ENCODE results near the gene MLEC.

GRCh38 chr12:120653611-120654010, 33.3 kb upstream of the MLEC start:
- TF ChIP-seq CTCF (IDR thresholded peaks at IDR 0.05) (no peak), EP300 (IDR thresholded peaks at IDR 0.05) (no peak), POLR2A (IDR thresholded peaks at IDR 0.05; ENCODE audit: low read depth) (no peak)

All from esophagus muscularis mucosa (tissue), 4 donors.